Left lung (tissue), 10 donors: Measurements from ENCODE around the gene TCFL5. TPM values are rescaled to one million over a fixed set of nuclear protein-coding genes. Genes with fewer than 3 reads are reported as not detected.

Experiments
- ATAC-seq: fragments of 200-7000 bp; cut with Tn5 transposase; one replicate; pipeline ENCODE4 v1.9.1; 2020; ENCODE audit warnings: moderate library complexity
- DNase-seq, 4 donors: peaks; one replicate each; pipeline ENCODE4 v3.0.0-alpha.2; 2013 to 2020
- H3K27ac ChIP-seq, 2 donors: fragments of 200-600 bp; sonication (generic) in 1 of 2; one replicate each; pipeline versions ENCODE4 v1.5.0 to v1.8.0; 2020 to 2021
- H3K27me3 ChIP-seq, 2 donors: fragments of 200-600 bp; sonication (generic) in 1 of 2; one replicate each; pipeline versions ENCODE4 v1.5.0 to v1.8.0; 2020 to 2021
- H3K36me3 ChIP-seq, 2 donors: fragments of 200-600 bp; sonication (generic) in 1 of 2; one replicate each; pipeline versions ENCODE4 v1.5.0 to v1.8.0; 2020 to 2021
- H3K4me1 ChIP-seq, 2 donors: fragments of 200-600 bp; one replicate each; pipeline ENCODE4 v1.8.0; 2021
- H3K4me3 ChIP-seq, 2 donors: fragments of 200-600 bp; sonication (generic) in 1 of 2; one replicate each; pipeline versions ENCODE4 v1.5.0 to v1.8.0; 2020 to 2021; ENCODE audit warnings: mild to moderate bottlenecking in 1 of 2
- H3K9me3 ChIP-seq, 2 donors: fragments of 200-600 bp; sonication (generic) in 1 of 2; one replicate each; pipeline versions ENCODE4 v1.5.0 to v1.8.0; 2020 to 2021
- CTCF ChIP-seq, 2 donors: fragments of 200-600 bp; sonication (generic) in 1 of 2; IDR thresholded peaks; one replicate each; pipeline versions ENCODE4 v1.5.0 to v1.8.0; 2021; ENCODE audit warnings: antibody characterized with exemption in 2 of 2
- intact Hi-C, 2 donors: fragments of 100-400 bp; cut with DNase I; formaldehyde crosslinking; loops; one replicate each; pipeline versions ENCODE4 v1.11.2 to v1.14.2; 2022
- polyA plus RNA-seq, 6 donors: library from polyadenylated mRNA; unstranded; fragments of 120-200 nt; gene quantifications; one replicate each; pipeline ENCODE4 v1.2.1, GENCODE V29; 2013; ENCODE audit not compliant: insufficient read length in 6 of 6
- total RNA-seq, 2 donors: library from RNA; stranded (reverse); fragmentation: NEBNext Ultra II Directional; extraction: Animal tissue kit (Norgen Biotek cat#: 25700); gene quantifications; one replicate each; pipeline ENCODE4 v1.2.1, GENCODE V29; 2021
- donor health status: DM: no; HTN: yes; CAD: no.
- donor health status: DM: no; HTN: no; CAD: no.

TCFL5 gene
- total and polyA plus RNA-seq, 8 donors = 7.4 to 13.7 (median 10.9) TPM

- Histone ChIP-seq H3K9me3 (no peaks in the 10 kb centered on the region), H3K27ac (no peak within 1 kb of the TSS), H3K4me1 (peaks cover 25 to 43% of the 10 kb centered on the region in 2 donors), H3K27me3 (peaks cover 39 to 69% of the 10 kb centered on the region in 2 donors), H3K4me3 (no peak within 1 kb of the TSS), H3K36me3 (peaks cover 0 to 22% of the 10 kb centered on the region in 2 donors)
- no peak for ATAC-seq
- peak in 1 of 4 donors; percentile 50 for DNase-seq
- TF ChIP-seq CTCF (IDR thresholded peaks at IDR 0.05) = no peak
- intact Hi-C loops = no loop called here
These were observed 44.4 kb downstream of the TCFL5 start, which contains the start of gene COL9A3 for GRCh38 chr20:62816884-62817873. Gene COL9A3, plus strand, starts transcription at chr20:62817050. Its CDS starts 15 bp downstream, at chr20:62817065.

GRCh38 chr20:62816031-62816883 is 45.4 kb downstream of the TCFL5 start:
- Histone ChIP-seq H3K9me3 (no peaks in the 10 kb centered on the region), H3K4me1 (peaks cover 25 to 43% of the 10 kb centered on the region in 2 donors), H3K27me3 (peaks cover 39 to 69% of the 10 kb centered on the region in 2 donors), H3K36me3 (peaks cover 0 to 31% of the 10 kb centered on the region in 2 donors), H3K4me3 (no peak overlapping the region), H3K27ac (no peak overlapping the region)
- TF ChIP-seq CTCF (IDR thresholded peaks at IDR 0.05) = no peak
- ATAC-seq (no peak), DNase-seq (no peak)
- intact Hi-C loops = no loop called here

GRCh38 chr20:62815066-62815991 is 46.3 kb downstream of the TCFL5 start:
- ATAC-seq (peak; percentile 36), DNase-seq (no peak)
- peaks cover 25 to 43% of the 10 kb centered on the region in 2 donors for H3K4me1 ChIP-seq
- H3K9me3 ChIP-seq = no peaks in the 10 kb centered on the region
- no peak for TF ChIP-seq CTCF (IDR thresholded peaks at IDR 0.05)
- intact Hi-C loops = no loop called here
- H3K27ac ChIP-seq = no peak overlapping the region
- peaks cover 39 to 64% of the 10 kb centered on the region in 2 donors for H3K27me3 ChIP-seq
- peaks cover 0 to 40% of the 10 kb centered on the region in 2 donors for H3K36me3 ChIP-seq
- H3K4me3 ChIP-seq = no peak overlapping the region

- Histone ChIP-seq H3K4me1 (peaks cover 25 to 43% of the 10 kb centered on the region in 2 donors), H3K36me3 (peaks cover 0 to 46% of the 10 kb centered on the region in 2 donors), H3K27ac (no peak overlapping the region), H3K9me3 (no peaks in the 10 kb centered on the region), H3K27me3 (peaks cover 39 to 58% of the 10 kb centered on the region in 2 donors), H3K4me3 (no peak overlapping the region)
- DNase-seq (no peak), ATAC-seq (no peak)
- TF ChIP-seq CTCF (IDR thresholded peaks at IDR 0.05) = no peak
- intact Hi-C loops = no loop called here
These were observed 46.9 kb downstream of the TCFL5 start for GRCh38 chr20:62814709-62815065.
